ENCODE measurements around the gene OTC. TPM values are rescaled to one million over a fixed set of nuclear protein-coding genes. Genes with fewer than 3 reads are reported as not detected.
A peak's percentile ranks its signal among the peaks of the same experiment; 100 is the strongest.

The OTC gene
- total and polyA plus RNA-seq, 11 donors, result 0.08 TPM; not detected in 10

DNA sequence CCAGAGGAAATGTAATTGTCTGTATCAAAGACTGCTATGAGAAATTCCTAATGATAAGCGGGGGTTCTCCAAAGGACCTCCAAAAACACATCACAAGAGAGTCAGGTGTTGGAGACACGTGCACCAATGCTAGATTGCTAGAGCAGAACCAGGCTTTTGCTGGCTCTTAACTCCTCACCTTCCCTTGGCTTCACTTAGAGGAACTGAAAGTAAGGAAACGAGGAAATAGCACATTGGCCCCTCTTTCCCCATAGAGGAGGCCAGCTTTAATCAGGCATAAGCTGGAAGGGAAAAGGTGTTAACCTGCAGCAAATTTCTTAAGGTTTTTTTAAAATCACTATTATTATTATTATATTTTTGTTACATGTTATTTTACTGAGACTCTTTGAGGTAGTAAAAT, 13.6 kb downstream of the OTC start:
- ATAC-seq, result no peak
- no peaks in the 10 kb centered on the region for H3K9me3 ChIP-seq
- TF ChIP-seq, protein P1, sequence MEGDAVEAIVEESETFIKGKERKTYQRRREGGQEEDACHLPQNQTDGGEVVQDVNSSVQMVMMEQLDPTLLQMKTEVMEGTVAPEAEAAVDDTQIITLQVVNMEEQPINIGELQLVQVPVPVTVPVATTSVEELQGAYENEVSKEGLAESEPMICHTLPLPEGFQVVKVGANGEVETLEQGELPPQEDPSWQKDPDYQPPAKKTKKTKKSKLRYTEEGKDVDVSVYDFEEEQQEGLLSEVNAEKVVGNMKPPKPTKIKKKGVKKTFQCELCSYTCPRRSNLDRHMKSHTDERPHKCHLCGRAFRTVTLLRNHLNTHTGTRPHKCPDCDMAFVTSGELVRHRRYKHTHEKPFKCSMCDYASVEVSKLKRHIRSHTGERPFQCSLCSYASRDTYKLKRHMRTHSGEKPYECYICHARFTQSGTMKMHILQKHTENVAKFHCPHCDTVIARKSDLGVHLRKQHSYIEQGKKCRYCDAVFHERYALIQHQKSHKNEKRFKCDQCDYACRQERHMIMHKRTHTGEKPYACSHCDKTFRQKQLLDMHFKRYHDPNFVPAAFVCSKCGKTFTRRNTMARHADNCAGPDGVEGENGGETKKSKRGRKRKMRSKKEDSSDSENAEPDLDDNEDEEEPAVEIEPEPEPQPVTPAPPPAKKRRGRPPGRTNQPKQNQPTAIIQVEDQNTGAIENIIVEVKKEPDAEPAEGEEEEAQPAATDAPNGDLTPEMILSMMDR (IDR thresholded peaks at IDR 0.05), result no peak
- no peak for TF ChIP-seq POLR2A (IDR thresholded peaks at IDR 0.05)
- intact Hi-C loops (cut with DNase I), result no loop called here
- H3K4me1 ChIP-seq, result peaks cover 0 to 5% (median 0%) of the 10 kb centered on the region in 12 donors
- DNase-seq, result no peak
- peaks cover 0 to 9% (median 0%) of the 10 kb centered on the region in 9 donors for H3K27me3 ChIP-seq
- H3K27ac ChIP-seq, result no peak overlapping the region
- no peak overlapping the region for H3K4me3 ChIP-seq
- WGBS, 4 donors, result 47 to 66% (median 59%) methylated on average over 3 of the region's 3 CpGs
- no peaks in the 10 kb centered on the region for H3K36me3 ChIP-seq

DNA sequence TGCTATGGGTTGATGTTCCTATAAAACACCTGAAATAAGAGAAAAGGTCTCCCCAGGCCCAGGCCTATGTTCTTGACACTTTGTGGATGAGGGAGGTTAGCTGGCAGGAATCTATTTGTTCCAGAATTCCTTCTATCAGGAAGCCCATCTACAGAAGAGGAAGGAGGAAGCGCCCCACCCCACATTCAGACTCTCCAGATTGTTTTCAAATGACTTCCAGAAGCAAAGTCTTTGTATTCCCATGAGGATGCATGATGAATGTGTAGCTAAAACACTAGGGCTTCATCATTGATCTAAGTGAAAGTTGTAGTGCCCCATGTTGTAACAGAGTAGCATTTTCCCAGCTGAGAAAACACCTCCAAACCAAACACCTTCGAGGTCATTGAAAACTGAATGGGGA, 16.4 kb downstream of the OTC start:
- 40 to 73% (median 58%) methylated on average over 2 of the region's 2 CpGs for WGBS, 4 donors
- H3K4me3 ChIP-seq, result no peak overlapping the region
- no peaks in the 10 kb centered on the region for H3K9me3 ChIP-seq
- H3K27me3 ChIP-seq, result peaks cover 0 to 16% (median 0%) of the 10 kb centered on the region in 9 donors
- H3K36me3 ChIP-seq, result no peaks in the 10 kb centered on the region
- intact Hi-C loops (cut with DNase I), result no loop called here
- ATAC-seq (peak in 2 of 4 donors; percentile 29 to 59), DNase-seq (peak in 2 of 5 donors; percentile 6 to 31)
- H3K27ac ChIP-seq, result peak overlapping the region in 4 of 12 donors; percentile 29 to 43 (median 38)
- TF ChIP-seq, protein P1 (IDR thresholded peaks at IDR 0.05), result no peak
- no peak for TF ChIP-seq POLR2A (IDR thresholded peaks at IDR 0.05)
- H3K4me1 ChIP-seq, result no peaks in the 10 kb centered on the region

GRCh38 chrX:38371641-38372040, 19.2 kb downstream of the OTC start:
- TF ChIP-seq, protein P1 (IDR thresholded peaks at IDR 0.05), result no peak
- TF ChIP-seq POLR2A (IDR thresholded peaks at IDR 0.05), result no peak
- DNase-seq, result no peak
- H3K36me3 ChIP-seq, result no peaks in the 10 kb centered on the region
- no peak overlapping the region for H3K27ac ChIP-seq
- no peaks in the 10 kb centered on the region for H3K9me3 ChIP-seq
- no peak overlapping the region for H3K4me3 ChIP-seq
- H3K27me3 ChIP-seq, result peaks cover 0 to 35% (median 0%) of the 10 kb centered on the region in 9 donors
- 60 to 81% (median 72%) methylated on average over 2 of the region's 2 CpGs for WGBS, 4 donors
- ATAC-seq, result no peak
- intact Hi-C loops (cut with DNase I), result no loop called here
- H3K4me1 ChIP-seq, result no peaks in the 10 kb centered on the region

DNA sequence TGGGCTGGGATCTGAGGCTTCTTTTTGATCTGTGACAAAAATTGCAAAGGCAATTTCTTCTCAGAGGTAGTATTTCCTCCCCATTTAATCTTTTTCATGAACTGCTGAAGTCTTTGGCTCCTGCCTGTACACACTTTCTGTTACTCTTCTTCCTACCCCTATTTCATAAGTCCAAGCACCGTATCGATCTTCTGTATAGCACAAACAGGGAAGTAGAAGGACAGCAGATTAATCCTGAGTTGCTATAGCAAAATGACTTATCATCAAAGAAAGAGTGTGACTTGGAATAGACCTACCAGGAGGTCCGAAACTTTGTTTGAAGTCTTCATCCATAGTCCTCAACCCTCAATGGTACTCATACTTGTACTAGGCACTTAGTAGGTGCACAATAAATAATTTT, 22.0 kb downstream of the OTC start:
- DNase-seq, result no peak
- no peak overlapping the region for H3K27ac ChIP-seq
- intact Hi-C loops (cut with DNase I), result no loop called here
- H3K36me3 ChIP-seq, result no peaks in the 10 kb centered on the region
- TF ChIP-seq POLR2A (IDR thresholded peaks at IDR 0.05), result no peak
- TF ChIP-seq, protein P1 (IDR thresholded peaks at IDR 0.05), result no peak
- no peak overlapping the region for H3K4me3 ChIP-seq
- H3K27me3 ChIP-seq, result peaks cover 0 to 38% (median 0%) of the 10 kb centered on the region in 9 donors
- no peak for ATAC-seq
- H3K4me1 ChIP-seq, result no peaks in the 10 kb centered on the region
- 88 to 96% (median 93%) methylated on average over 3 of the region's 3 CpGs for WGBS, 4 donors
- H3K9me3 ChIP-seq, result no peaks in the 10 kb centered on the region

Measured in heart left ventricle (tissue), 16 donors.